KOPT-K1 (cell line): Measurements from ENCODE around the gene RGS7BP.

ENCODE experiments used
- H3K27ac ChIP-seq: fragments of 200-600 bp; sonication (generic); 2 replicates; pipeline ENCODE4 v1.5.1; 2016; ENCODE audit warnings: antibody characterized with exemption, mild to moderate bottlenecking, low read depth, low read length; ENCODE audit not compliant: poor library complexity, severe bottlenecking
- H3K36me3 ChIP-seq: fragments of 200-600 bp; sonication (generic); 2 replicates; pipeline ENCODE4 v1.5.1; 2017; ENCODE audit warnings: antibody characterized with exemption, mild to moderate bottlenecking, low read length, moderate library complexity; ENCODE audit not compliant: insufficient read depth
- H3K9me3 ChIP-seq: fragments of 200-600 bp; sonication (generic); 2 replicates; pipeline ENCODE4 v1.5.1; 2017; ENCODE audit warnings: antibody characterized with exemption, low read length, mild to moderate bottlenecking; ENCODE audit not compliant: insufficient read depth, poor library complexity, severe bottlenecking

Gene RGS7BP

DNA sequence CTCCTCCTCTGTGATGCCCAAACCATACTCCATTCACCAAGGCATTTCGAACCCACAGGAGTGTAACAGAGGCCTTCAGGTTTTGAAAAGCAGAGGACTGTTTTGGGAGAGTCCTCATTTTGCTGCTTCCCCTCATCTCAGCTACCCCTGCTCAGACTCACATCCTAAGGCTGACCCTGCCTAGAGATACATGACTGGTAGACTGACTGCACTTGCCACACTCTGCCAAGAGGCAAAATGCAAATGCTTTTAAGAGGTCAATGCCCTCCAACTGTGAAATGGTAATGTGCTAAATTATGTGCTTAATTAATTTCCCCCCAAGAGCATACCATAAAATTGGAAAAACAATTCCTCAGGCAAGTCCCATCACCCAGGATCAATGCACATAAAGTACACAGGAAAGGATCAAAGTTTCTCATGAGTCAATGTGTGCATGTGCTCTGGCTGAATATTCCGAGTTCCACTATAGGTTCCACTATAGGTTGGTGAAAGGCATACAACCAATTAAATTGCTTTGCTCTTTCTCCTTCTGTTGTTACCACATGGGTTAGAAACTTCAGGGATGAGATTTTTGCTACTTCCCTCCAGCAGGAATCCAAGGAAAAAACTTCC, 87.0 kb downstream of the RGS7BP start:
- Histone ChIP-seq H3K27ac (no peak overlapping the region), H3K9me3 (no peaks in the 10 kb centered on the region), H3K36me3 (no peaks in the 10 kb centered on the region)

- no peak overlapping the region for H3K27ac ChIP-seq
- H3K36me3 ChIP-seq = no peaks in the 10 kb centered on the region
- H3K9me3 ChIP-seq = no peaks in the 10 kb centered on the region
Measured at GRCh38 chr5:64594025-64594424, 88.2 kb downstream of the RGS7BP start.

- Histone ChIP-seq H3K36me3 (no peaks in the 10 kb centered on the region), H3K27ac (no peak overlapping the region), H3K9me3 (no peaks in the 10 kb centered on the region)
Measured at GRCh38 chr5:64594601-64595000, 88.8 kb downstream of the RGS7BP start.

DNA sequence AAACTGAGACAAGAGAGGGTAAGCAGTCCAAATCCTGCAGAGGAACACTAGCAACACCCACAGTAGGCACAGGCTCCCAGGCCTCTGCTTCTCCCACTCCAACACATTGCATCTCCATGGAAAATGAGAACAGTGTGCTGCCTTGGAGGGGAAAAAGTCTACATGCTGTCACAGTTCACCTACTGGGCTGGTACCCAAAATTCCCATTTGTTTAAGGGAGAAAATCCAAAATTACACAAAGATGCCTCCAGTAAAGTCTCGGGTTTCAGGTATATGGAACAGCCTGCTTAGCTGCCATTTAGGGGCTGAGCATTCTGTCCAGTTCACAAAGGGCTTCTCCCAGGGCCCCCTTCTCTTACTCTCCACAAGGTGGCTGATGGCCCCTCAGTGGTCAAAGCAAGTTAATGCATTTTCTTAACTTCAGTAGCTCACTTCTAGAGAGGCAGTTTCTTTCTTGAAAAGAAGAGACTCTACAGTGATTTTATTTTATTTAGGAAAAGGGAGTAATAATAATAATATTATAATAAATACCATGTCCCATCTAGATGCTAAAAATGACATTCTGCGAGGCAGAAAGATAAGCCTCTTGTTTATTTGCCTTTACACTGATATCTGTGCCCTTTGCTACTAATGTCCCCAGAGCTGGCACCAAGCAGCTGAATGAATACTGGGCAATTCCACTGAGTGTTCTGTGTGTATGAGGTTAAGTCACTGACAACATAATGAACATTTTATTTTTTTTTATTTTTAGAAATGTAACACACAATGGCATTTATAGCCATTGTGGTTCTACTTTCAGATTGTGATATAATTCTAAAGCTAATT, 89.4 kb downstream of the RGS7BP start:
- Histone ChIP-seq H3K36me3 (no peaks in the 10 kb centered on the region), H3K9me3 (no peaks in the 10 kb centered on the region), H3K27ac (no peak overlapping the region)

GRCh38 chr5:64599226-64599625, 93.4 kb downstream of the RGS7BP start:
- H3K9me3 ChIP-seq = no peaks in the 10 kb centered on the region
- H3K36me3 ChIP-seq = no peaks in the 10 kb centered on the region
- H3K27ac ChIP-seq = no peak overlapping the region

GRCh38 chr5:64603676-64604075, 97.9 kb downstream of the RGS7BP start:
- no peak overlapping the region for H3K27ac ChIP-seq
- no peaks in the 10 kb centered on the region for H3K36me3 ChIP-seq

DNA sequence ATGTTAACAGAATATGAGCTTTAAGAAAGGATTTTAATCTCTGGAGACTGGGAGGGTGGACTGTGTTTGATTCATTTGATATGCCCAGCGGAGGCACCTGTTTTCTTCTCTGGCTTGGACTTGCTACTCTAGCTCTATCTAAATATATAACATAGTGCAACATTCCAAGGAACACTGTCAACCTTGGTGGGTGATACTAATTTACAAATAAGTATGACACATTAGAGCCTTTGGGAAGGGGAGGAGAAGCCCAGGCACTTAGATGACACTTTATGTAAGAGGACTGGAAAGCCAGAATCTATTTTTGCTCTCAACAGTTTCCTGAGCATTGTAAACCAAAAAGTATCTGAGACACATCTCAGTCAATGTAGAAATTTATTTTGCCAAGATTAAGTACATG, 101.1 kb downstream of the RGS7BP start:
- H3K9me3 ChIP-seq = no peaks in the 10 kb centered on the region
- no peak overlapping the region for H3K27ac ChIP-seq
- no peaks in the 10 kb centered on the region for H3K36me3 ChIP-seq

More at GRCh38 chr5:64603676-64604075, 97.9 kb downstream of the RGS7BP start:
- no peaks in the 10 kb centered on the region for H3K9me3 ChIP-seq

DNA sequence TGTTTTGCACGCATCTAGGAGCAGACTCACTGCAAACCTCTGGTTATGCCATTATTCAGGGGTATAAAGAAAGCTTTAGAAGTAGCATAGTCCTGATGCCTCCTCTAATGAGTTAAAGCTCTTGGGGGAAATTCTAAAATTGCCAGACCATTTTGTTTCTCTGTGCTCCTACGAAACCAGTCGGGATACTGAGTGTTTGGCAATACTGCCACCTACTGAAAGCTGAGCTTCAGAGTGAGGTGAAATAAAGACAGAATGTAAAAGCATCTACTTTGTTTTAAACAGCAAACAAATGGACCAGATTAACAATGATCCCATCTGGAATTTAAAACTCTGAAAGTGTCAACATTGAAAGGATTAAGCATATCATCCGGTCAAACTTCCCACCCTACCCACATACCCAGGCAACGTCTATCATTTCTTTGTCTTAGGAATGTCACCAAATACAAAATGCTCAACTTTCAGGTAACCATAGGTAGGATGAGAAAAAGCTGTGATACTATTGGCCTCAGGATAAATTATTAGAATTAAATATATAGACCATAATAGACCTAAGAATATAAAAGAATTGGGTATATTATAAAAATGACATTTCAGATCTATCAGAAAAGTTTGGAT, 106.6 kb downstream of the RGS7BP start:
- Histone ChIP-seq H3K36me3 (no peaks in the 10 kb centered on the region), H3K9me3 (no peaks in the 10 kb centered on the region), H3K27ac (no peak overlapping the region)

- Histone ChIP-seq H3K27ac (no peak overlapping the region), H3K36me3 (no peaks in the 10 kb centered on the region), H3K9me3 (no peaks in the 10 kb centered on the region)
Measured at GRCh38 chr5:64615895-64616294, 110.1 kb downstream of the RGS7BP start.

- H3K36me3 ChIP-seq = no peaks in the 10 kb centered on the region
- H3K27ac ChIP-seq = no peak overlapping the region
- H3K9me3 ChIP-seq = no peaks in the 10 kb centered on the region
Measured at GRCh38 chr5:64619609-64620008, 113.8 kb downstream of the RGS7BP start.

DNA sequence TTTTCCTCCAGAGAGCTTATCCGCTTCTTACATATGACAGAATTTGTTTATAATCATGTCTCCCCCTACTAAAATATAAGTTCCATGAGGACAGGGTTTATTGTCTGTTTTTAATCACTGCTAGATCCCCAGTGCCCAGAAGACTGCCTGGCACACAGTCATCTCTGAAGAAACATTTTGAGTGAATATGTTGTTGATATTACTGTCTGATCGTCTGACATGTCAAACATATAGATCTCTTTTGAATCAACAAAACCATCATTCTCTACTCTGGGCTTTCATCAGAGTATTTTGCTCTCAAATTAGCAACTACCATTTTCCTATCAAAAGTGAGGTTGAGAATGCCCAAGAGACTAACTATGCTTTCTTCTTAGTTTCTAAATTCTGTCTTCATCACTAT, 117.2 kb downstream of the RGS7BP start:
- Histone ChIP-seq H3K36me3 (no peaks in the 10 kb centered on the region), H3K9me3 (no peaks in the 10 kb centered on the region), H3K27ac (no peak overlapping the region)

GRCh38 chr5:64625678-64626077, 119.9 kb downstream of the RGS7BP start:
- Histone ChIP-seq H3K9me3 (no peaks in the 10 kb centered on the region), H3K36me3 (no peaks in the 10 kb centered on the region), H3K27ac (no peak overlapping the region)

GRCh38 chr5:64628901-64629300, 123.1 kb downstream of the RGS7BP start:
- H3K36me3 ChIP-seq = no peaks in the 10 kb centered on the region
- H3K9me3 ChIP-seq = no peaks in the 10 kb centered on the region
- no peak overlapping the region for H3K27ac ChIP-seq

DNA sequence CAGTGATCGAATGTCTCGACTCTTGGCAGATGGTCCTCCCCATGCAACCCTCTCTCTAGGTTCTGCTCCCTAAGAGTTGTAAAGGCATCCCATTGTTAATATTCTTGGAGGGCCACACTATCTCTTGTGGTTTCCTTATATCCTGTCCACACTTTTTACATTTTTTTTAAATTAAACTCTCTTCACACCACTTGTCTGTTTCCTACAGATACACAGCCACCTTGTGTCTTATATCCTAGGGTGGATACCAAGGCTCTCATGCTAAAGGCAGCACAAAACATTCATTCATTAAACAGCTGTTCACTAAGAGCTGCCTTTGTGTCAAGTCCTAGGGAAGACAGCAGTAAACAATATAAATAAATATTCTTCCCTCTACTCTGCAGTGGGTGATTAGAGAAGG, 124.0 kb downstream of the RGS7BP start:
- Histone ChIP-seq H3K9me3 (no peaks in the 10 kb centered on the region), H3K27ac (no peak overlapping the region), H3K36me3 (no peaks in the 10 kb centered on the region)

GRCh38 chr5:64632251-64632650, 126.4 kb downstream of the RGS7BP start:
- Histone ChIP-seq H3K27ac (no peak overlapping the region), H3K36me3 (no peaks in the 10 kb centered on the region), H3K9me3 (no peaks in the 10 kb centered on the region)
